Progenitor cell of endocrine pancreas (in vitro differentiated cells): Measurements from ENCODE around the gene C8A. TPM values are rescaled to one million over a fixed set of nuclear protein-coding genes. Genes with fewer than 3 reads are reported as not detected.

Experiments
- DNase-seq: peaks from one replicate; pipeline ENCODE4 v3.0.0; 2021; ENCODE audit warnings: low spot score; ENCODE audit not compliant: unreplicated experiment
- H3K27ac Mint-ChIP-seq: 2 replicates; pipeline ENCODE4 v1.8.0; 2021; ENCODE audit warnings: mild to moderate bottlenecking, moderate library complexity, mixed read lengths
- H3K27me3 Mint-ChIP-seq: 2 replicates; pipeline ENCODE4 v1.8.0; 2021; ENCODE audit warnings: mixed read lengths
- H3K36me3 Mint-ChIP-seq: 2 replicates; pipeline ENCODE4 v1.8.0; 2022; ENCODE audit warnings: mixed read lengths; ENCODE audit not compliant: insufficient read depth
- H3K4me1 Mint-ChIP-seq: 2 replicates; pipeline ENCODE4 v1.8.0; 2021; ENCODE audit warnings: low read depth, mixed read lengths
- H3K4me3 Mint-ChIP-seq: 2 replicates; pipeline ENCODE4 v1.8.0; 2021; ENCODE audit warnings: low read depth, mild to moderate bottlenecking, moderate library complexity, mixed read lengths
- H3K9me3 Mint-ChIP-seq: 2 replicates; pipeline ENCODE4 v1.8.0; 2021; ENCODE audit warnings: low read depth, mixed read lengths
- total RNA-seq: library from RNA; stranded (reverse); gene quantifications from 2 replicates; pipeline ENCODE4 v1.2.1, GENCODE V29; 2021
- TF ChIP-seq, protein P1 (sequence below): fragments of 200-600 bp; sonication (generic); IDR thresholded peaks from one replicate; pipeline ENCODE4 v1.5.0; 2021; ENCODE audit warnings: antibody characterized with exemption, mild to moderate bottlenecking; ENCODE audit not compliant: unreplicated experiment

Gene C8A
- total RNA-seq, 1 donor from 2014 or later: 0.77 TPM

DNA sequence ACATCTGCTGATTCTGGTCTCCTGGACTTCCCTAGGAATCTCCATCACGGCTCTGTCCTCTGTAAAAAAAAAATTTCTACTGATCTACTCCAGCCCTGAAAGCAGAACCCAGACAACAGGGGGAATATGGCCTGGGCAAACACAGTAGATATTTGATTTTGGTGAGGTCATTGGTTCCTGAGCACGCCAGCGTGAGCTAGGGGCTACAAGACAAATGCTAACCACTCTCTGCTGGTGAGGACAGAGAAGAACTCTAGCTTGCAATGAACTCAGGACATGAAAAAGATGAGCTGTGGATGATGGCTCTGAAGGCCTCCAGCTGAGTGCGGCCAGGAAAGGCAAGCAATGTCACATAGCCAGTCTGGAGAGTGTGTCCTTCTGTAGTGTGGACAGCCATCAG lies 18.2 kb upstream of the C8A start:
- DNase-seq: no peak
- H3K36me3 Mint-ChIP-seq: no peaks in the 10 kb centered on the region
- TF ChIP-seq, protein P1, sequence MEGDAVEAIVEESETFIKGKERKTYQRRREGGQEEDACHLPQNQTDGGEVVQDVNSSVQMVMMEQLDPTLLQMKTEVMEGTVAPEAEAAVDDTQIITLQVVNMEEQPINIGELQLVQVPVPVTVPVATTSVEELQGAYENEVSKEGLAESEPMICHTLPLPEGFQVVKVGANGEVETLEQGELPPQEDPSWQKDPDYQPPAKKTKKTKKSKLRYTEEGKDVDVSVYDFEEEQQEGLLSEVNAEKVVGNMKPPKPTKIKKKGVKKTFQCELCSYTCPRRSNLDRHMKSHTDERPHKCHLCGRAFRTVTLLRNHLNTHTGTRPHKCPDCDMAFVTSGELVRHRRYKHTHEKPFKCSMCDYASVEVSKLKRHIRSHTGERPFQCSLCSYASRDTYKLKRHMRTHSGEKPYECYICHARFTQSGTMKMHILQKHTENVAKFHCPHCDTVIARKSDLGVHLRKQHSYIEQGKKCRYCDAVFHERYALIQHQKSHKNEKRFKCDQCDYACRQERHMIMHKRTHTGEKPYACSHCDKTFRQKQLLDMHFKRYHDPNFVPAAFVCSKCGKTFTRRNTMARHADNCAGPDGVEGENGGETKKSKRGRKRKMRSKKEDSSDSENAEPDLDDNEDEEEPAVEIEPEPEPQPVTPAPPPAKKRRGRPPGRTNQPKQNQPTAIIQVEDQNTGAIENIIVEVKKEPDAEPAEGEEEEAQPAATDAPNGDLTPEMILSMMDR: no peak
- H3K9me3 Mint-ChIP-seq: no peaks in the 10 kb centered on the region
- H3K27me3 Mint-ChIP-seq: no peaks in the 10 kb centered on the region
- no peak overlapping the region for H3K4me3 Mint-ChIP-seq
- H3K4me1 Mint-ChIP-seq: peaks cover 13% of the 10 kb centered on the region
- no peak overlapping the region for H3K27ac Mint-ChIP-seq

- Mint-ChIP-seq H3K9me3 (no peaks in the 10 kb centered on the region), H3K27ac (peak overlapping the region; percentile 29), H3K36me3 (no peaks in the 10 kb centered on the region), H3K4me1 (peaks cover 9% of the 10 kb centered on the region), H3K4me3 (no peak overlapping the region), H3K27me3 (no peaks in the 10 kb centered on the region)
- DNase-seq: no peak
- TF ChIP-seq, protein P1: no peak
These were observed 17.2 kb upstream of the C8A start for GRCh38 chr1:56837244-56837939.

- Mint-ChIP-seq H3K4me1 (peaks cover 4% of the 10 kb centered on the region), H3K27ac (no peak overlapping the region), H3K9me3 (no peaks in the 10 kb centered on the region), H3K4me3 (no peak overlapping the region), H3K27me3 (no peaks in the 10 kb centered on the region), H3K36me3 (no peaks in the 10 kb centered on the region)
- TF ChIP-seq, protein P1: no peak
- no peak for DNase-seq
These were observed 15.8 kb upstream of the C8A start for GRCh38 chr1:56838759-56839158.

DNA sequence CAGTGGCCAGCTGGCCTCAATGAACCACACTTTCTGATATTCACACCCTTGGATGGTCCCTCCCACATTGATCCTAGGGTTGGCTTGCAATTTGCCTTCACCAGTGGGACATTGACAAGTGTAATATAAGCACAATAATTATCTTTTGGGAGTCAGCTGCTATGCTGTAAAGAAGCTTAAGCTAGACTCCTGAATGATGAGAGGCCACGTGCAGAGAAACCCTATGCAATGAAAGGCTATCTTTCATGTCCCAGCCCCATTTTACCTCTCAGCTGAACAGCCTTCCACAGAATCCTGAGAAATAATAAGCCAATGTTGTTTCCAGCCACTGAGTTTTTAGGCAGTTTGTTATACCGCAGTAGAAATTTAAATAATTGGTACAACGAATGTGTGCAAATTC lies 11.1 kb upstream of the C8A start:
- no peak for DNase-seq
- H3K27ac Mint-ChIP-seq: no peak overlapping the region
- peaks cover 10% of the 10 kb centered on the region for H3K4me1 Mint-ChIP-seq

DNA sequence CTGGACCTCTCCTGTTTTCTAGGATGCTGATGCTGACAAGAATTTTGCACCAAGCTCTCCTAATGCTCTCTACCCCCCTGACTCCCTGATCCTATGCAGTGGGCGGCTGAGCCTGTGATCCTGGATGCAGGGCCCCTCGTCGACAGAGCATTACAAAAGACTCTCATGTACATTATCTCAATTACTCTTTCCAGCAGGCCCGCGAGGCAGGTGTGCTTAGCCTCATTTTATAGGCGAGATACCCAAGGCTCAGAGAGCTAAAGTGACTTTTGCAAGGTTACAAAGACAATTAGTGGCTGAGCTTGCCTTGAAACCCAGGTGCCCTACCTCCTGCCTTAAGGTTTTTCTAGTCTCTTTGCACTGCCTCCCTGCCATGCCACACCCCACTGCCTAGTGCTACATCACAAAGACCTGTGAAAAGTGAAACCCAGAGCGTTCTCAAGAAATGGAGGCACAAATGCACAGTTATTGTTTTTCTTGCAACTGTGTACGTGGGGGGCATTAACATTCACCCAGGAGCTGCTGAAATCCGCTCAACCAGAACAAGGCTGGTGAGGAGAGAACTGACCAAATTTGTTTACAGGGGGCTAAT lies 10.0 kb upstream of the C8A start:
- H3K36me3 Mint-ChIP-seq: no peaks in the 10 kb centered on the region
- no peak overlapping the region for H3K27ac Mint-ChIP-seq
- H3K9me3 Mint-ChIP-seq: no peaks in the 10 kb centered on the region
- peaks cover 7% of the 10 kb centered on the region for H3K27me3 Mint-ChIP-seq
- TF ChIP-seq, protein P1: no peak
- no peak overlapping the region for H3K4me3 Mint-ChIP-seq
- H3K4me1 Mint-ChIP-seq: peaks cover 10% of the 10 kb centered on the region
- DNase-seq: no peak

More for the DNA sequence above, 11.1 kb upstream of the C8A start:
- TF ChIP-seq, protein P1: no peak
- Mint-ChIP-seq H3K4me3 (no peak overlapping the region), H3K27me3 (peaks cover 3% of the 10 kb centered on the region), H3K36me3 (no peaks in the 10 kb centered on the region), H3K9me3 (no peaks in the 10 kb centered on the region)
